Amygdala (tissue), 56 donors: ENCODE data around the gene OR2T8.

Experiments
- DNase-seq, 56 donors: peaks; one replicate each; lab custom pipeline; 2025; lab: John Stamatoyannopoulos, UW

The OR2T8 gene

GRCh38 chr1:247919952-247920351 is at the start of gene OR2T8:
OR2T8 (plus strand) TSS chr1:247920252; CDS start chr1:247921018, 766 bp downstream.
- DNase-seq = no peak

- DNase-seq = no peak
These were observed 36.7 kb upstream of the OR2T8 start for GRCh38 chr1:247883346-247883745.

GRCh38 chr1:247884797-247885413 is 35.1 kb upstream of the OR2T8 start:
- no peak for DNase-seq

GRCh38 chr1:247895163-247895637 is 24.9 kb upstream of the OR2T8 start, which contains the start of gene OR2W3:
OR2W3 (plus strand) TSS chr1:247895587; CDS start chr1:247895587, 0 bp downstream.
- no peak for DNase-seq

GRCh38 chr1:247895976-247896375 is 24.1 kb upstream of the OR2T8 start:
- no peak for DNase-seq

- no peak for DNase-seq
These were observed 15.9 kb upstream of the OR2T8 start for GRCh38 chr1:247904122-247904521.

- DNase-seq = no peak
These were observed 14.9 kb upstream of the OR2T8 start for GRCh38 chr1:247905181-247905580.

GRCh38 chr1:247905910-247906503 is 14.0 kb upstream of the OR2T8 start:
- peak in 1 of 56 donors; percentile 3 for DNase-seq

GRCh38 chr1:247906504-247907047 is 13.5 kb upstream of the OR2T8 start:
- DNase-seq = peak in 1 of 56 donors; percentile 7

- no peak for DNase-seq
These were observed 11.3 kb upstream of the OR2T8 start for GRCh38 chr1:247908766-247909165.

- DNase-seq = no peak
These were observed 6.3 kb upstream of the OR2T8 start for GRCh38 chr1:247913786-247914185.

- DNase-seq = no peak
These were observed 5.0 kb upstream of the OR2T8 start for GRCh38 chr1:247914941-247915662.

GRCh38 chr1:247923941-247924340 is 3.9 kb downstream of the OR2T8 start:
- DNase-seq = no peak

GRCh38 chr1:247924868-247925267 is 4.8 kb downstream of the OR2T8 start, which contains the start of gene OR2AJ1:
OR2AJ1 (plus strand) TSS chr1:247924889; CDS start chr1:247933769, 8,880 bp downstream.
- no peak for DNase-seq

- no peak for DNase-seq
These were observed 13.9 kb downstream of the OR2T8 start for GRCh38 chr1:247933989-247934388.

GRCh38 chr1:247935781-247936180 is 15.7 kb downstream of the OR2T8 start:
- DNase-seq = no peak

- DNase-seq = no peak
These were observed 16.4 kb downstream of the OR2T8 start for GRCh38 chr1:247936415-247936814.

- DNase-seq = peak in 49 of 56 donors; percentile 7 to 90 (median 58)
These were observed 17.1 kb downstream of the OR2T8 start for GRCh38 chr1:247936965-247937734.

- DNase-seq = no peak
These were observed 22.6 kb downstream of the OR2T8 start for GRCh38 chr1:247942624-247943023.

GRCh38 chr1:247948558-247948957 is 28.5 kb downstream of the OR2T8 start, which contains the start of gene OR2L8:
OR2L8 (plus strand) TSS chr1:247948858; CDS start chr1:247948858, 0 bp downstream.
- DNase-seq = no peak
